Measurements from ENCODE around the gene STUB1. TPM values are rescaled to one million over a fixed set of nuclear protein-coding genes. Genes with fewer than 3 reads are reported as not detected.
A peak's percentile ranks its signal among the peaks of the same experiment; 100 is the strongest.

STUB1 gene
- total RNA-seq, 1 donor from 2014 or later = 87.5 TPM

DNA sequence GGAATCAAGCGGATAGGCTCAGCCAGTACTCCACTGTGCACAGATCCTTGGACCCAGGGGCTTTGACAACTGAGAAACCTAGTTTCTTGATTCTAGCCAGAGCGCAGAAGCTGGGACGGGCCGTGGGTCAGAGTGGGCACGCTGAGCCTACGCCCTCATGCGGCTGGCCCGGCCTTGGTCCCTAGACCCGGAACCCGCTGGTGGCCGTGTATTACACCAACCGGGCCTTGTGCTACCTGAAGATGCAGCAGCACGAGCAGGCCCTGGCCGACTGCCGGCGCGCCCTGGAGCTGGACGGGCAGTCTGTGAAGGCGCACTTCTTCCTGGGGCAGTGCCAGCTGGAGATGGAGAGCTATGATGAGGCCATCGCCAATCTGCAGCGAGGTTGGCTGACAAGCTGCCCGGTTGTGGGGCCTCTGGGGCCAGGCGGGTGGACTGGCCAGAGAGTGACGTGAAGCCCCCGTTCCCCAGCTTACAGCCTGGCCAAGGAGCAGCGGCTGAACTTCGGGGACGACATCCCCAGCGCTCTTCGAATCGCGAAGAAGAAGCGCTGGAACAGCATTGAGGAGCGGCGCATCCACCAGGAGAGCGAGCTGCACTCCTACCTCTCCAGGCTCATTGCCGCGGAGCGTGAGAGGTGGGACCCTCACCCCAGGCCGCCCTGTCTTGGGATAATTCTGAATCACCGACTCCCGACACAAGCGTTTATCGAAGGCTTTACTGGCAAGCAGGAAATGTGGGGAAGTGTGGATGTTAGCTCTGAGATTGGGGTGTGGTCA is 946 bp downstream of the STUB1 start:
- ATAC-seq = no peak

DNA sequence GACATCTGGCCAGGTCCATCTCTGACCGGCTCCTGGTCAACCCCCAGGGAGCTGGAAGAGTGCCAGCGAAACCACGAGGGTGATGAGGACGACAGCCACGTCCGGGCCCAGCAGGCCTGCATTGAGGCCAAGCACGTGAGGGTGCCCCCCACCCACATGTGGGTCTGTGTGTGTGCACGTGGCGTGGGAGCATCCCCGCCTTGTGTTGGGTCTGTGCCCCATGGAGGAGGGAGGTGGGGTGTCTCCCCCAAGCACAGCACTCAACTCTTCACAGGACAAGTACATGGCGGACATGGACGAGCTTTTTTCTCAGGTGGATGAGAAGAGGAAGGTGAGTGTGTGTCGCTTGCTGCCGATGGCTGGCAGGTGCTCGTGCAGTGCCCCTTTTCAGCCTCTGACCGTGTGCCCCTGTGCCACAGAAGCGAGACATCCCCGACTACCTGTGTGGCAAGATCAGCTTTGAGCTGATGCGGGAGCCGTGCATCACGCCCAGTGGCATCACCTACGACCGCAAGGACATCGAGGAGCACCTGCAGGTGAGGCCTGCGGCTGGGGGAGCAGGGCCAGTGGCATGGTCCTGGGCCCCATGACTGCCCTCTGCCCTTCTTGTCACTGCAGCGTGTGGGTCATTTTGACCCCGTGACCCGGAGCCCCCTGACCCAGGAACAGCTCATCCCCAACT is 1.7 kb downstream of the STUB1 start:
- ATAC-seq = no peak

DNA sequence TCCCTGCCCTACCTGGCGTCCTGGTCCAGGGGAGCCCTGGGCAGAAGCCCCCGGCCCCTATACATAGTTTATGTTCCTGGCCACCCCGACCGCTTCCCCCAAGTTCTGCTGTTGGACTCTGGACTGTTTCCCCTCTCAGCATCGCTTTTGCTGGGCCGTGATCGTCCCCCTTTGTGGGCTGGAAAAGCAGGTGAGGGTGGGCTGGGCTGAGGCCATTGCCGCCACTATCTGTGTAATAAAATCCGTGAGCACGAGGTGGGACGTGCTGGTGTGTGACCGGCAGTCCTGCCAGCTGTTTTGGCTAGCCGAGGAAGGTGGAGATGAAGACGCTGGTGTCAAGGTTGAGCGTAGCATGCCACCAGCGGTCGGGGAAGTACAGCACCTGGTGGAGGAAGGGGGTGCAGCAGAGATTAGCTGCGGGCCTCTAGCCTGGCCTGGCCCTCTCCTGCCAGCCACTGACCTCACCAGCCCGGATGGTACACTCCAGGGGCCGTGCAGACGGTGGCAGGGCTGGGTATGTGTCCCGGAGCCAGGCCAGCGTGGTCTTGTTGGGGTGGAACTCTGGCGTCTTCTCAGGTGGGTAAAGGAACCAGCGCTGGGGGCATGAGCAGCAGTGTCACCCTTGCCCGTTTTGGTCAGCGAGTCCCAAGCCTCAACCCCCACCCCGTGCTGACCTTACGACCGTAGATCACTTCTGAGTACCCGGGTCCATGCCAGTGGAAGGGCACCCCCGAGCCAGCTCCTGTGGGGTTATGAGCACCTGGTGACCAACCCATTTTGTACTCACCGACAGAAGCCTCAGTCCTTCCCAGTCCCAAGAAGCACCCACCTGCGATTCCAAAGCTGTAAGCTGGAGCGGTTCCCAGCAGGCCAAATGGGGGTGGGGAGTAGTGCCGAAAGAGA is 2.5 kb downstream of the STUB1 start:
- ATAC-seq = no peak

DNA sequence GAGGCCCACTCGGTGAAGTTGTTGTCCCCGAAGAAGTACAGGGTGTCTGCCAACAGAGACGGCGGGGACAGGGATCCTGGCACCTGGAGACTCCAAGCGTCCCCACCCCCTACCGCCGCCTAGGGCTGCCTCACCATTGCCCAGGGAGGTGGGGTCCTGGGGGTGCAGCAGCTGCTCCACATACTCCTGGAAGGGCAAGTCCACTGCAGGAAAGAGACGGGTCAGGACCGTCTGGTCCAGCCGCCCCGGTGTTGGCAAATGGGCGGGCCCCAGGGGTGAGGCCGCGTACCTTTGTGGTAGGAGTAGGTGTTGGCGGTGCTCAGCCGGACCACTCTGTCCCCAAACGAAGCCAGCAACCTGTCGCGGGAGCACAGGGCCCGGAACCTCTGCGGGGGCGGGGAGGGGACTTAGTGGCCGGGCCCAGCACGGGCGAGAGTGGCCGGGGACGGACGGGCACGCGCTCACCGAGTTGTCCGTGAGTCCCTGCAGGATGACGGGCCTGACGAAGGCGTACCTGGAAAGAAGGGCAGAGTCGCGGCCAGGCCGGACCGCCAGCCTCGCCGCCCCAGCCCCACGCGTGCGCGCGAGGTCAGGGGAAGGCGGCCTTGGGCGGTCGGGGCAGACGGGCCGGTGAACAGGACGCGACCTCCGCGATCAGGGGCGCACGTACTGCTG is 3.3 kb downstream of the STUB1 start:
- peak; percentile 0 for ATAC-seq

DNA sequence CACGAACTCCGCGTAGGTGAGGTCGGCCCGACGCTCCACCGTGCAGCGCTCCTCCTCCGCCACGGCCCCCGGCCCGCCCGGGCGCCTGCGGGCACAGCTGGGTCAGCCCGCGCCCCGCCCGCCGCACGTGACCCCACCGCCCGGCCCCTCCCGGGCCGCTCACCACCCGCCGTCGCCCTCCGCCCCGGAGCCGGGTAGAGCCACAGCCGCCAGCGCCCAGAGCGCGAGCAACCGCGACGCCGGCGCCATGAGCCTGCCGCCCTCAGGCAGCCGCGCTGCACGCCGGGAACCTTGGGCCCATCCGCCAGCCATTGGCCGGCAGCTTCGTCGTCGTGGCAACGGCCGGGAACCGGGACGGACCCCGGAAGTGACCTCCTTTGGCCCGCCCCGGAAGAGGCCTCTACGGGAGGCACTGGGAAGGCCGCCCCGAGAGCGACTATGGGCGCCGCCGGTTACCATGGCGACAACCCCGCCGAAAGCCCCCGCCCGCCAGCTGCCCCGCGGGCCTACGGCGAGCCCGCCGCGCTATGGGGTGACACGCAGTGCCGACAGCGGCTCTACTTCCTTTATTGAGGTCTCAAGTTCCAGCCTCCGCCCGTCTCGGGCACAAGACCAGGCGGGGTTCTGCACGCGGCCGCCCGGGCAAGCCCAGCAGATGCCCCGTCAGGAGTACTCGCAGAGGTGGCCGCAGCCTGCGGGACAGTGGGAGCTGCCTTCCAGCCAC is 4.0 kb downstream of the STUB1 start, which contains the start of gene JMJD8:
Gene JMJD8, minus strand, starts transcription at position 264 of the 724 bp plus-strand sequence. Its CDS starts 15 bp downstream, at position 249.
- peak; percentile 69 for ATAC-seq

DNA sequence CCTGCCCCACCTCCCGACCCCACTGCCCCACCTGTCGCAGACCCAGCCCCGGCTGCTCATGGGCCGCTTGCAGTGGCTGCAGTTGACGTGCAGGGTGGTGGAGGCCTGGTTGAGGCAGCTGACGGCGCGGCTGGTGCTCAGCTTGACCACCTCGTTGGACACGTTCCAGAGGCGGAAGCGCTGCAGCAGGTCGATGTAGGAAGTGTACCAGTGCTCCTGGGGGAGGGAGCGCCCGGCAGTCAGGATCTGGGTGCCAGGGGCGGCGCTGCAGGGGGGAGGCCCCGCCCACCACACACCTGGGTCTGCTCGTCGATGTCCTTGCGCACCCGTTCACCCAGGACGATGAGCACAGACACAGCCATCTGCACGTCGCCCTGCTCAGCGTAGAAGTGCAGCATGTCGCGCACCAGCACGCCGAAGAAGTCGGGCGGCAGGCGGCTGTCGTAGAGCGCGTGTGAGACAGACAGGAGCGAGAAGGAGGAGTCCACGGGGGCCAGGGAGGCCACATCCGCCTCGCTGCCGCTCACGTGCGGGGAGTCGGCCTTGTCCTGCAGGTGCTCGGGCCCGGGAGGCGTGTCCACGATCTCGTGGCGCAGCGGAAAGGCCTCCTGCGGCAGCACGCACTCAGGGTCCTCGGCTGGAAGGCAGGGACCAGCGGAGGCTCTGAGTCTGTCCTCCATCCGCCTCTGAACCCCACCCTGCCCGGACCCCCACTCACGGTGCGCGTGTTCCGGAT is 4.9 kb downstream of the STUB1 start:
- no peak for ATAC-seq

DNA sequence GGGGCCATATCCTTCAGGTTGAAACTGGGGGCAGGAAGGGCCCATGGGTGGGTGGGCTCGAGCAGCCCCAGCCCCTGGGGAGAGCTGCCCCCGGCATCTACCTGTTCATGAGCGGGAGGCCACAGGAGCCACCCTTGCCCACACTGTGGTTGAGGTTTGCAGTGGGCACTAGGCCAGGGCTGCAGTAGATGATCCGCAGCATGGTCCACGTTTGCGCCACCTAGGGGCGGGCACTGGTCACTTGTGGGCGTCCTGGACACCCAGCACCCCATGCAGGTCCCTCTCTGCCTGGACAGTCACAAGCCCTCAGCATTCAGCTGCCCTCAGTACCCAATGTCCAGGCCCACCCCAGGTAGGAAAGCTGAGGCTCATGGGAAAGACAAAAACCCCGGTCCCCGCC is 5.8 kb downstream of the STUB1 start:
- no peak for ATAC-seq

DNA sequence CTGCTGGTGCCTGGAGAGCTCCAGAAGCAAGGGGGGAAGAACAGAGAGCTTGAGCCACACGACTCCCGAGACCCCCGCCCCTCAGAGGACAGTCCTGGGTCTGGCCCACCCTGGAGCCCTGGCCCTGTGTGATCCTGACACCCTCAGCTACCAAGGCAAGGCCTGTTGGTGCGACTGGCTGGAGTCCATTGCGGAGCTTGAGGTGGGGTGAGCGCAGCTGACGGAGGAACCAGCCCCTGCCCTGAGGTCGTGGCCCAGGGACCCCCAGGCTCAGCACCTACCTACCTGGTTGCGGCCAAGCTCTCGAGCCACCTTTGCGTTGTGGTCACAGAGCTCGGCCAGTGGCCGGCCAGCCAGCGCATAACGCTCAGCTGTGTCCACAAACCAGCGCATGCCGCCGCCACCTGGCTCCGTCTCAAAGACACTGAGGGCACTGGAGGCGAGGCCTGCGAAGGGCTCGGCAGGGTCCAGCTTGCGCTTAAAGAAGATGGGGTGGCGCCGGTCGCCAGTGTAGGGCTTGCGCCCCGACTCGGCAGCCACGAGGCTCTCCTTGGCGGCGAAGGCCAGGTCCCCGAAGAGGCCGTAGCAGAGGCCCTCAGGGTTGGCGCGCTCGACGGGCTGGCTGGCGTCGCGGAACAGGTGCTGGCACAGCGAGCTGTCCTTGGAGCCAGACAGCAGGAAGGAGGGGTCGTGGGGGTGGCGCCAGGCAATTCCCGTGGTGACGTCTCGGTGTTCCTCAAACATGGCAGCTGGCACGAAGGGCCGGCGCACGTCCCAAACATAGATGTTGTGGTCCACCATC is 6.5 kb downstream of the STUB1 start:
- ATAC-seq = no peak

DNA sequence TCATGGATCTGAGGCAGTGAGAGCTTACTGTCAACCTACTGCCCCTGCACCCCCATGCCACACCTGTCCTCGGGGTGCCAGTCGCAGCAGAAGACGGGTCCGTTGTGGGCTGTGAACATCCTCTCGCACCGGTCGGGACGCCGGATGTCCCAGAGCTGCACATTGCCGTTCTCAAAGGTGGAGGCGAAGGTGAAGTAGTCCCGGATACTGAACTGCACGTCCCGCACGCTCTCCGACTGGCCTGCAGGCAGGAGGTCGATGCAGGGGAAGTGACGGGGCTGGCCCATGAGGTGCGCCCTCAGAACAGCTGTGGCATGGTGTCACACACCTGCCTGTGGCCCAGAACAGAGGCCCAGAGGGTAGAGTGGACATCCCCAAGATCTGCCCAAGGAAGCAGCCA is 7.3 kb downstream of the STUB1 start:
- no peak for ATAC-seq

DNA sequence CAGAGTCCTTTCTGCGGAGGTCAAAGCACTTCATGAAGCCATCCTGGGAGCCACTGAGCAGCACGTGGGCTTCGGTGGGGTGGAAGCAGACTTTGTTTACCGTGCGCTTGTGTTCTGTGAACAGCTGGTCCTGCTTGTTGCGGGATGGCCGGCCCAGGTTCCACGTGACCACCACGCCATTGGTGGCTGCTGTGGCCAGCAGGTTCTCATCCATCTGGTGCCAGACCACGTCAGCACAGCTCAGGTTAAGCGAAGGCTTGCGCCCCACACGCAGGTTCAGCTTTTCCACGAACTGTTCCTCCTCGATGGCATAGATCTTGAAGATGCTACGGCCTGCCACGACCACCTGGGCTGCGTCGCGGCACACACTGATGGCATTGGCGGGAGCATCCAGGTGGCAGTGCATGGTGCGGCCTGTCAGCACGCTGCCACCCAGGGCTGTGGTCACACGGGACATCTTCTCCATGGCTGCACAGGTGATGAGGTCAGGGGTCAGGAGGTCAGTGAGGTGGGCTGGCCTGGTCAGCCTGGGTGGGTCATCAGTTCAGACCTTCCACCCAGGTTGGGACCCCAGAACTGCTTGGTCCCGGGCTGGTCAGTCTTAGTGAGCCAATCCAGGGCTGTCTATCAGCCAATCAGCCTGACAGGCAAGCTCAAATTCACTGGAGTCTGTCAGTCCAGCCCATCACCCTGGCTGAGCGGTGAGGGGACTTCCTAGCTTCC is 9.1 kb downstream of the STUB1 start:
- ATAC-seq = no peak

DNA sequence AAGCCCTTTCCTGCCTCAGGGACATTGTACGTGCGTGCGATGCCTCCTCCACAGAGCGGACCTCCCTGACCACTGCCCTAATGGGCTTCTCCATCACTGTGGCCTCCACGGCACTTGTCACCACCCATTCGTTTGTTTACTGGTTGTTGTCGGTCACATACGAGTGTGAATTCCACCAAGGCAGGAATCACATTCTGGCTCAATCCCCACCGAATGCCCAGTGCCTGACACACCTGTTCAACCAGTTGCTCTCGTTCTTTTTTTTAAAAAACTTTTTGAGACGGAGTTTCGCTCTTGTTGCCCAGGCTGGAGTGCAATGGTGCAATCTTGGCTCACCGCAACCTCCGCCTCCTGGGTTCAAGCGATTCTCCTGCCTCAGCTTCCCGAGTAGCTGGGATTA is 11.0 kb downstream of the STUB1 start:
- peak; percentile 1 for ATAC-seq

DNA sequence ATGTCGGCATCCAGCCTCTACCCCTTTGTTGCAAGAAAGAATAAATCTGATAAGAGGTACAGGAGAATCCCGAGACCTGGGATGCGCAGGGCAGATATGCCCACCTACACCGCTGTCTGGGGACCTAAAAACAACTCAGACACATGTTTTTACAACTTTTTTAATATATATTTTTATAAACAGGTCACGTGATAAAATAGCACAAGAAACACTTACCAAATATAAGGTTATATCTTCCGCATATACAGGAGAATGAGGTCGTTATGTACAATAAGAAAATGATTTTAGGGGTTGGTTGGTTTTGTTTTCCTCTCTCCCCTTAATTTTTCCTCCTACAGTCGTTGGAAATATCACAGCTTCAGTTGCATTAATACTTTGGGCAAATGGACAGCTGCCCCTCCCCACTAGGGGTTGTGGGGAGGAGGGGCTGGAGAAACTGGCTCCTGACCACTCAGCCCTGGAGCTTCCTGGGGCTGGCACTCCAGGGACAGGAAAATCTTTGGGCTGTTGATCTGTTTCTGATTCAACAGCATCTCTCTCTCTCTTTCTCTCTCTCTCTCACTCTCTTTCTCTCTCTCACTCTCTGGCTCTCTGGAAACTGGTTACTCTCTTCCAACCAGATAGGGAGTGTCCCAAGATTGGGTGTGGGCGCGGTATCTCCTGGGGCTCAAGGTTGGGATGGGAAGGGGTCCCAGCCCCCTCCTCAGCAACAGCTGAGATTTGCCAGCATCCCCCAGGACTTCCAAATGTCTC is 12.3 kb downstream of the STUB1 start:
- ATAC-seq = no peak

DNA sequence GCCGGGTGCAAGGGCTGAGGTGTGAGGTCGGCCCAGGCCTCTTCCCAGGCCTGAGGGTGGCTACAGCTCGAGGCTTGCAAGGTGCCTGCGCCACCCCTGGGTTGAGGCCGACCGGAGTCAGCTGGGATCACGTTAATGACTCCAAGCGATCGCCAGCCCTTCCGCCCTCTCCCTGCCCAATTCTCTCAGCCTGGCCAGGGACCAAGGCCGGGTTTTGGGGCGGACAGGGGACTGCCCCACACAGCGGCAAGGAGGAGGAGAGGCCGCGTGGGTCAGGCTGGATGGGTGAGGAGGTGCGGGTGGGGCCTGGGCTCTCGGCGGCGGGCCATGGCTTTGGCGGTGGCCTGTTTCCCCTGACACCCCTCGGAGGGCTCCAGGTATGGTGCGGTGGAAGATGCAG is 13.2 kb downstream of the STUB1 start:
- peak; percentile 3 for ATAC-seq

DNA sequence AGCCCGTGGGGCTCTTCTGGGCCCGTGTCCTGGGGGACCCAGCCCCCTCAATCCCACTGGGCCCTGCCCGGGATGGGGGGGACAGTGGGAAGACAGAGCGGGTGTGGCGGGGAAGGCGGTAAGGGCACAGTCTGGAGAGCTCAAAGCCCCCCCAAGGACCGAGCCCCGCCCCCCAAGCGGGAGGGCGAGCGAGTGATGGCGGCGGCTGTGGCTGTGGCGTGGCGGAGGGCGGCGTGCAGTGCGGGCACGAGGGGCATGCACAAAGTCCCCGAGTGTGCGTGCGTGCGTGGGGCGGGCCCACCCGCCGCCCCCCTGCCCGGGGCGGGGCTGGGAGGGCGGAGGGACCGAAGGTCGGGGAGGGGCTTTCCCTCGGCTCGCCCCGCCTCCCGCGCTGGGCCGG is 13.6 kb downstream of the STUB1 start:
- ATAC-seq = no peak

DNA sequence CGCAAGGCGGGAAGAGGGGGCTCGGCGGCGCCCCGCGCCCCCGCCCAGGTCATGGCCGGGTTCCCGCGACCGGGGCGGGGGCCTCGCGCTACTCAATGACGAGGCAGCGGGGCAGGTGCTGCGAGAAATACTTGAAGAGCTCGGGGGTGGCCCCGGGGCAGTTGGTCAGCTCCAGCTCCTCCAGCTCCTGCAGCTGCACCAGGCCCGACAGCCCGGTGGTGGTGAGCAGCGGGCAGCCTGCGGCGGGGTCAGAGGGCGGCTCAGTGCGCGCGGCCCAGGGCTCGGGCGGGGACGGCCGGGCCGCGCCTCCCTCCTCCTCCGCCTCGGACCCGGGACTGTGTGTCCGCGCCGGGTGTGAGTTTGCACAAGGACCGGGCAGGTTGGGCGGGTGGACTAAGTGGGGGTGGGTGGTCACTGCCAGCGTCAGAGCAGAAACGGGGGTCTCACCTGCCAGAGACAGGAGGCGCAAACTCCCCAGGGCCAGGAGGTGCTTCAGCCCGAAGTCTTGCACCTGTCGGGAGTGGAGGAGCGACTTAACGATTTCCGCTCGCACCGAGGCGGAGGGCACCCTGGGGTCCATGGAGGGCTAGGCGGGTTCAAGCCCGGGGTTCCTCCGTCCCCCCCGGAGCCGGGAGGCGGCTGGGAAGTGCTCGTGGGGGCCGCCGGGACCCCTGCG is 14.1 kb downstream of the STUB1 start:
- peak; percentile 4 for ATAC-seq

DNA sequence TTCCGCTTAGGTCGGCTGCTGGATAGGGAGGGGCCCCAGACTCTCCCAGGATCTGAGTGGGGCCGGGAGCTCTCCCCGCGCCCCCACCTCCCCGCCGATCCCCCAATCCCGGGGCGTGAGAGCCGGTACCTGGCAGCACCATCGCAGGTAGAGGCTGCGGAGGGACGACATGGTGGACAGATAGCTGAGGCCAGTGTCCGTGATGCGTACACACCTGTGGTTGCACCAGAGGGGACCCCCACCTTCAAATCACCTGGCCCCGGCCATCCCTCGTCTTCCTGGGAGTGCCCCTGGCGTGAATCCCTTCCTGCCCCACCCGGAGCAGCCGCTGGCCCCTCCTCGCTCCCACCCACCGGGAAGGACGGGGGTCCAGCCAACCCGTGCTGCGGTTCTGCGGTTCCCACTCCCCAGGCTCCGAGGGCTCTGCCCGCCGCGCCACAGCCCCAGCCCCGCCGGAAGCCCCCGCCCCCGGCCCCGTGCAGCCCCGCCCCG is 14.7 kb downstream of the STUB1 start:
- ATAC-seq = no peak

DNA sequence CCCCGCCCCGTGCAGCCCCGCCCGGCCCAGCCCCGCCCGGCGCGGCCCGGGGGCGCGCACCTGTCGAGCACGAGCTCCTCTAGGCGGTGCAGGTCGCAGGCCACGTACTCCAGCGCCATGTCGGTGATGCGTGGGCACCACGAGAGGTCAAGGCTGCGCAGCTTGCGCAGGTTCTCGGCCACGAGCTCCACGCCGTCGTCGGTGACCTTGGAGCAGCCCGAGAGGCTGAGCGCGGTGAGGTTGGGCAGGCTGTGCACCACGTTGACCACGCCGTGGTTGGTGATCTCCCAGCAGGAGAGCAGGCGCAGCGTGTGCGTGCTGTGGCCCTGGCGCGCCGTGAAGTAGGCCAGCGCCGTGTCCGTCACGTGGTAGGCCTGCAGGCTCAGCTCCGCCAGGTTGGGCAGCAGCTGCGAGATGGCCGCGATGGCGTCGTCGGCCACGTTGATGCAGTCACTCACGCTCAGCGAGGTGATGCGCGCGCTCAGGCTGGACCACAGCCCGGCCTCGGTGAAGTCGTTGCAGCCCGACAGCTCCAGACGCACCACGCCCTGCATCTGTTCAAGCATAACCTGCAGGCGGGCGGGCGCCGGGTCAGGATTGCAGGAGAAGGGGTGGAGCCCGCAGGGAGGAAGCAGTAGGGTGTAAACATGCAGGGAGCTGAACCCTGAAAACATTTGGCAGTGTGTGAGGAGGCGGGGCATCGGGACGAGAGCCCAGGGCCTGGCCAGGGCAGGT is 15.3 kb downstream of the STUB1 start:
- peak; percentile 84 for ATAC-seq

Data from esophagus mucosa (tissue), 1 donor.